Activated CD4-positive, CD25-positive, alpha-beta regulatory T cell treated with anti-CD3 and anti-CD28 coated beads, Interleukin-2, amount 50 U/mL, for 16 hours (primary cell): ENCODE results near the gene BLOC1S4.
"Not testable (repeated sequence)": the region's sequence is repeated elsewhere in the genome, so short reads cannot be mapped to it uniquely, and the experiment has no call there.

Experiments
- DNase-seq: peaks from one replicate; pipeline ENCODE4 v3.0.0-alpha.2; 2020; ENCODE audit warnings: low read depth, low spot score

The BLOC1S4 gene

GRCh38 chr4:6716018-6716911 lies at the start of gene BLOC1S4:
Gene BLOC1S4, plus strand, starts transcription at chr4:6716174. Its CDS starts 36 bp downstream, at chr4:6716210.
- DNase-seq, result peak; percentile 80

GRCh38 chr4:6668391-6668790 lies 47.6 kb upstream of the BLOC1S4 start:
- DNase-seq, result no peak

DNA sequence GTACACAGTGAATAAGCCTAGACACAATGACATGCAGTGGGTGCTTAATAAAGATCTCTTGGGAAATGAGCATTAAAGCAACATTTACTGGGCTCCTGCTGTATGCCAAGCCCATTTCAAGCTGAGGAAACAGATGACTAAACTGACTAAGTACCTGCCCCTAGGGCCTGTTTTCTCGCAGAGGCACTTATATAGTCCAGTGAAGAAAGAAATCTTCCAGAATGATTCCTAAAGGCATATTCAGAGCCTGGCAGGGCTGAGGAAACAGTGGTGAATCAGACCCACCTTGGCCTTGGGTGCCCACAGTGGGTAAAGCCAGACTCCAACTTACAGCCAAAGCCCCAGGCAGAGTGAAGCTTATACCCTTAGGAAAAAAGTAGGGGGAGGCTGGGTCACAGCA lies 44.3 kb upstream of the BLOC1S4 start:
- no peak for DNase-seq

DNA sequence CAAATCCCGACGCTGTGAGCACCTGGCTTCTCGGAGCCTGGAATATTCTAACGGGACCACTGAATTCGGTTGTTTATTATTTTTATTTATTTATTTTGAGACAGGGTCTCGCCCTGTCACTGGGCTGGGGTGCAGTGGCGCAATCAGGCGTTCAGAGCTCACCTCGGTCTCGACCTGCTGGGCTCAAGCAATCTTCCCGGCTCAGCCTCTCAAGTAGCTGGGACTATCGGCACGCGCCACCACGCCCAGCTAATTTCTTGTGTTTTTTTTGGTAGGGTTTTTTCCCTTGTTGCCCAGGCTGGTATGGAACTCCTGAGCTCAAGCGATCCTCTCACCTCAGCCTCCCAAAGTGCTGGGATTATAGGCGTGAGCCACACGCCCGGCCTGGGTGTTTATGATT lies 43.8 kb upstream of the BLOC1S4 start:
- no peak for DNase-seq

GRCh38 chr4:6672541-6673190 lies 43.3 kb upstream of the BLOC1S4 start:
- DNase-seq, result not testable (repeated sequence)

GRCh38 chr4:6673191-6673659 lies 42.7 kb upstream of the BLOC1S4 start:
- not testable (repeated sequence) for DNase-seq

GRCh38 chr4:6673660-6674499 lies 42.1 kb upstream of the BLOC1S4 start:
- peak; percentile 89 for DNase-seq

GRCh38 chr4:6674500-6675149 lies 41.3 kb upstream of the BLOC1S4 start:
- DNase-seq, result peak; percentile 53

GRCh38 chr4:6676722-6677558 lies 39.0 kb upstream of the BLOC1S4 start:
- no peak for DNase-seq

DNA sequence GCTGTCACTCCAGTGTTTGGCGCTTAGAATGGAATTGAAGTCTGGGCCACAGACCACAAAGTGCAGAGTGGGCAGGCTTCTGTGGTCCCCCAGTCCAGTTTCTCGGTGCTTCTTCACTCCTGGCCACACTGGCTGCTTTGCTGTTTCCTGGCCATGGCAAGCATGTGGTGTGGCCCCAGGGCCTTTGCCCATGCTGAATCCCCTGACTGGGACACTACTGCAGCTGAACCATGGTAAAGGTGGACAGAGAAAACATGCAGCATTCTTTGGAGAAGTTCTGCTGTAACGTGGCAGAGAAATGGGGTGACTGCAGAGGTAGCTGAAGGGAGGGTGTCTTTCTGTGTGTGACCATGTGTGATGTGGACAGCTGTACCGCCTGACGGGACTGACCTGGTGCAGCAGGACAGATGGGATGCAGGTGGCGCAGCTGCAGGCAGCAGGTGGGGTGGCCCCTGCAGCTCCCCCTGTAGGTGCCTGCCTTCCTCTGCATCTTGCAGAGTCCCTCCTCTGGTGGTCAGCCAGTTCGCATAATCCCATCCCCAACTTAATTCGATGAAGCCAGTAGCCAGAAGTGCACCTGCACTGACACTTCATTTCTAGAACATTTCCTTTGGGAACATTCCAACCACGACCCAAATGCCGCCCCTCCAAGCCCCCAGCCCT lies 35.5 kb upstream of the BLOC1S4 start:
- DNase-seq, result no peak

DNA sequence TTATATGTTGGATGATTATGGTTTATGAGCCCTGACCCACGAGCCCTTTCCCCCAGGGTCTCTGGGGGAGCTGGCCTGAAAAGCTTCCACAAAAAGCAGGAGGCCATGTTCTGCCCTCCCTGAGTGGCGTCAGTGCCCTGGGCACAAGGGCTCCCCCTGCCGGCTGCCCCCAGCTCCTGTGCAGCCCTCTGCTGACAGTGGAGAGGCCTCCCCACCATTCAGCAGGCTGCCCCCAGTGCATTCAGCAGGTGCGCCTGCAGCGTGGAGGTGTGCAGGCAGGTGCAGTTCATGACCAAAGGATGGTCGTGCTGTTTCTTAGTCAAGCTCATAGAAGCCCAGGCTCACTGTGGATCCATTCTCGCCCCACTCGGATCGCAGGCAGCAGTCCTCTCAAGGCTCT lies 34.8 kb upstream of the BLOC1S4 start:
- no peak for DNase-seq

- no peak for DNase-seq
These were observed 32.9 kb upstream of the BLOC1S4 start for GRCh38 chr4:6682862-6683590.

- DNase-seq, result no peak
These were observed 31.3 kb upstream of the BLOC1S4 start for GRCh38 chr4:6684656-6685055.

DNA sequence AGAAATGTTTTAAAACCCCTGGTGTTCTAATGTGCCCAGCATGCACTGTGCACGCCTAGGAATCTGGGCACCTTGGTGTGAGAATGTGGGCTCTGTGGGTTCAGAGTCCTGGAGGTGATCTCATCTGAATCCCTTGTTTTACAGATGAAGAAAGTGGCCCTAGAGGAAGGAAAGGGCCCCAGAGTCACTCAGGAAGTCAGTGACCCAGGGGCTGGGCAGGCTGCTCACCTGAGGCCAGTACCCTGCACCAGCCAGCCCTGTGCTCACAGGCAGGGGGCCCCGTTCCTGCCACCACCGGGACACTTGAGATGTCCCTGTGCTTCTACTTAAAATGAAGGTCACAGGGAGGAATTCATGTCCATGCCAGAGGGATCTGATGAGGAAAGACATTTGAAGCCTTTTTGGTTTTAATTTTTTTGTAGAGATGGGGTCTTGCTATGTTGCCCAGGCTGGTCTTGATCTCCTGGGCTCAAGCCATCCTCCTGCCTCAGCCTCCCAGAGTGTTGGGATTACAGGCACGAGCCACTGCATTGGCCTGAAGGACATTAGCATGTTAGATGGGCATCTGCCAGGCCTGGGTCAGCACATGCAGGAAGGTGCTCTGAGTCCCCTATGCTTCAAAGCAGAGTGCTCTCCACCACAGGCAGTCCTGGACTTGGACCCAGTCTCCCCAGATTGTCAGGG lies 29.7 kb upstream of the BLOC1S4 start:
- DNase-seq, result no peak

DNA sequence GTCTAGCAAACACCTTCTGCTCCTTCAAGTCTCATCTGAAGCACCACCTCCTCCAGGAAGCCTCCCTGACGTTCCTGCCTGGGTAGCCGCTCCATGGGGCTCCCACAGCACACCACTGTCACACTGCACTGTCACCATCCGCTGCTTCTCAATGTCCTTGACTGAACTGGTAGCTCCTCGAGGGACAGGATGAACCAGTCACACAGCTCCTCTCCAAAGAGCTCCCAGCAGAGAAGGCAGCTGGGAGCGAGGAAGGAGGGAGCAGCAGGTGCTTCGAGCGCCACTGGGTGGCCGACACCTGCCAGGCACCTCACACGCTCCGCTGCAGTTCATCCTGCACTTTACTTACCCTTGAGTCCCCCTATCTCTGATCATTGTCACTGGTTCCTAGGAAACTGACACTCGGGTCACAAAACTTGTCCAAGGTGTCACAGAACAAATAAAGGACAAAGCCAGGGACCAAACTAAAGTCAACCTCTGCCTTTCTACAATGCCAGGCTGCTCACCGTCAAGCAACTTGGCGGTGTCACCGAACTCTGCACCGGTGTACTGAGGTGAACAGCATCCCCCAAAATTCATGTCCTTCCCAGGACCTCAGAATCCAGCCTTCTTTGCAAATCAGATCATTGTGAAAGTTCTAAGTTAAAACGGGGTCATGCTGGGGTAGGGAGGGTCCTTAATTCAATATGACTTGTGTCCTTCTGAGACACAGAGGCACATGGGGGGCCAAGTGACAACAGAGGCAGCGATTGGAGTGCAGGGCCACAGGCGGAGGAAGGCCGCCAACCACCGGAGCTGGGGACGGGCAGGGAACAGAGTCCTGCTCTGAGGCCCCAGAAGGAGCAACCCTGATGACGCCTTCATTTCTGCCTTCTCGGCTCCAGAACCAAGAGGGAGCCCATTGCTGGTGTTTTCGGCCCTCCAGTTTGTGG lies 27.8 kb upstream of the BLOC1S4 start:
- DNase-seq, result no peak

DNA sequence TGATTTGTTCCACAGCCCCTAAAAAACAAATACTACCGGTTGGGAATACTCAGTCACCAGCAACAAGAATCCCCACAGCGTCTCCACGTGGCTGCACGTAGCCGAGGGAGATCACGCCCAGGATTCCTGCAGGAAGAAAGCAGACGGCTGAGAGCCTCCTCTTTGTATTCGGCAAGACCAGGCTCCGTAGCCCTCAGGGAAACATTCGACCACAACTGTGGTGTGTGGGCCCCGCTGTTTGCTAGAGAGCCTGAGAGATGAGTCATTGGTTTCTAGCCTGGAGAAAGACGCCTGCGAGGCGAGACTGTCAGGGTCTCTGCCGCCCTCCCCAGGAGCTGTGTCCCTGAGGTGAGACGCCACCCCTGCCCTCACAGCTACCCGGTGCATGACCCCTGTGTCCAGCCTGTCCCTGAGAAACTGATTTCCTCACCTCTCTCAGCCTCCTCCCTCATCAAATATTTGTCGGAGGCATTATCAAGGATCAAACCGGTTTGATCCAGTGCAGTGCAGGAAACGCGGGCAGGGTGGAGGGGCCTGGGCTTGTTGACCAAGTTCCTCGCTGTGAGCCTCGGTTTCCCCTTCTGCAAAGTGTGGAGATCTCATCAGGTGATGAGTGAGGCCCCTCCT lies 27.0 kb upstream of the BLOC1S4 start:
- DNase-seq, result peak; percentile 46

DNA sequence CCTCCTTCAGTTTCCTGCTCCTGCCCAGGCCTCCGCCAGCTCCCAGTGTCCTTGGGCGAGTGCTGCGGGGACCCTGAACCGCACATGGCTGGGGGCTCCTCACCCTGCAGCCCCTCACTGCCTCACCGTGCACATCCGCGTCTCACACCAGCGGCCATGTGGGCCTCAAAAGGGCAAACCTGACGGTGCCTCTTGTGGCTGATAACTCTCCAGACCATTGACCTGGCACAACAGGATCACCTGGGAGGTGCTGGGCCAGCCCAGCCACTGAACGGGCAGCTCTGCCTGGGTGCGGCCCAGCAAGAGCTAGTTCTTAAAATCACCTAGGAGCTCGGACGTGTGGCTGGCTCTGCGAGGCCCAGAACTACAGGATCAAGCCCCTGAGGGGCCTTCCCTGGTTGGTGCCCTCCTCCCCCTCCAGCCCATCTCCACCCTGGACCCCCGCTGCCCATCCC lies 26.4 kb upstream of the BLOC1S4 start:
- DNase-seq, result no peak
